Measurements from ENCODE around the gene IRAK2.
"Not testable (repeated sequence)": the region's sequence is repeated elsewhere in the genome, so short reads cannot be mapped to it uniquely, and the experiment has no call there.

The IRAK2 gene

DNA sequence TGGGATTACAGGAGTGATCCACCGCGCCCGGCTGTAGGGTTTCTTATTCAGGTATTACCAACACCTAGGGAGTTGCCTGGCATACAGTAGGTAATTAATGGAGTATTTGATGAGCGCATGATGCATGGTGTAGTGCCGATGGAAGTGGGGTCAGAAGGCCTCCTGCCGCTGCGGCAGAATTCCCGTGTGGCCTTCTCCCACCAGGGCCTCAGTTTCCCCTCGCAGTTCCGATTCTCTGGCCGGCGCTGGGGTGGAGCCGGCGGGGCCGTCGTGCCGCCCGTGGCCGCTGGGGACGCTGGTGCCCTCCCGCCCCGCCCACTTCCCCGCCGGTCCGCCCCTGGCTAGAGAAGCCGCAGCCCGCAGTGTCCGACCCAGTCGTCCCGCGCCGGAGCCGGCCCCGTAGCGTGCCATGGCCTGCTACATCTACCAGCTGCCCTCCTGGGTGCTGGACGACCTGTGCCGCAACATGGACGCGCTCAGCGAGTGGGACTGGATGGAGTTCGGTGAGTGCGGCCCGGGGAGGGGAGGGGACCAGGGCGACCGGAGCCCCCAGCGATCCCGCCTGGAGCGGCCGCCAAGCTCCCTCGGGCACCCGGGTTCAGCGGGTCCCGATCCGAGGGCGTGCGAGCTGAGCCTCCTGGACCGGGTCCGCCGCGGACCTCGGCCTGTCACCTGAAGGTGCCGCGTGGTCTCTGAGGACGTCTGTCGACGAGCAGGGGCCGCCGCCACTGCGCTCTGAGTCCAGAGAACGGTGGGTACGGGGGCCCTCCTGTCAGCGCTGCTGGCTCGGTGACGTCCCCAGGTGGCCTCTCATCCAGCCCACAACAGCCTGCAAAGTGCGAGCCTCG lies at the start of gene IRAK2:
Gene IRAK2 (plus strand): TSS at position 374 of the 848 bp plus-strand sequence. CDS start 36 bp downstream, at position 410.
- peak; percentile 32 for DNase-seq (ENCODE audit: low read depth)

- DNase-seq (ENCODE audit: low read depth), result peak; percentile 90
Observed at GRCh38 chr3:10115326-10116137, 49.2 kb upstream of the IRAK2 start, which contains the start of gene BRK1. TSS of gene BRK1 (plus strand) at chr3:10115675. CDS start at chr3:10115702, 27 bp downstream.

GRCh38 chr3:10116138-10116460 lies 48.6 kb upstream of the IRAK2 start:
- DNase-seq (ENCODE audit: low read depth), result no peak

GRCh38 chr3:10116928-10117327 lies 47.8 kb upstream of the IRAK2 start:
- no peak for DNase-seq (ENCODE audit: low read depth)

DNA sequence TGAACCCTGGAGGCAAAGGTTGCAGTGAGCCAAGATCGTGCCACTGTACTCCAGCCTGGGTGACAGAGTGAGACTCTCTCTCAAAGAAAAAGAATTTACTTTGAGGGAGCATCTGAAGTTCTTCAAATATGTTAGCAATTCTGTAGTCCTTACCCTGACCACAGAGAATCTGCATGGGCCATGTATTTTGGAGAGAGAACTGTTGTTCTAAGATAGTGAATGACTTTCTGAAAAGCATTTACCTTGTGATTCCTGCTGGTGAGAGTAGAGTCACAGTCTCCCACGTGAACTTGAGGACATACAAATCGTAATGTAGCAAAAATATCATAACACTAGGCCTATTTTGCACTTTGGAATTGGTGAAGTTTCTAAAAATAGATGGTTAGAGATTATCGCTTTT lies 45.3 kb upstream of the IRAK2 start:
- no peak for DNase-seq (ENCODE audit: low read depth)

GRCh38 chr3:10121064-10121463 lies 43.7 kb upstream of the IRAK2 start:
- DNase-seq (ENCODE audit: low read depth), result no peak

- no peak for DNase-seq (ENCODE audit: low read depth)
Observed at GRCh38 chr3:10122724-10123123, 42.0 kb upstream of the IRAK2 start.

DNA sequence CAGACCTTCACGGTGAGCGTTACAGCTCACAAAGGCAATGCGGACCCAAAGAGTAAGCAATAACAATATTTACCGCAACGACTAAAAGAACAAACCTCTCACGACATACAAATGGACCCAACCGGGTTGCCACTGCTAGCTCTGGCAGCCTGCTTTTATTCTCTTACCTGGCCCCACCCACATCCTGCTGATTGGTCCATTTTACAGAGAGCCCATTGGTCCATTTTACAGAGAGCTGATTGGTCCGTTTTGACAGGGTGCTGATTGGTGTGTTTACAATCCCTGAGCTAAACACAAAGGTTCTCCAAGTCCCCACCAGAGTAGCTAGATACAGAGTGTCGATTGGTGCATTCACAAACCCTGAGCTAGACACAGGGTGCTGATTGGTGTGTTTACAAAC lies 28.8 kb upstream of the IRAK2 start:
- not testable (repeated sequence) for DNase-seq (ENCODE audit: low read depth)

- DNase-seq (ENCODE audit: low read depth), result no peak
Observed at GRCh38 chr3:10136426-10137005, 28.2 kb upstream of the IRAK2 start.

- no peak for DNase-seq (ENCODE audit: low read depth)
Observed at GRCh38 chr3:10137178-10137577, 27.5 kb upstream of the IRAK2 start.

- no peak for DNase-seq (ENCODE audit: low read depth)
Observed at GRCh38 chr3:10140996-10141546, 23.6 kb upstream of the IRAK2 start.

GRCh38 chr3:10142707-10143560 lies 21.8 kb upstream of the IRAK2 start:
- no peak for DNase-seq (ENCODE audit: low read depth)

DNA sequence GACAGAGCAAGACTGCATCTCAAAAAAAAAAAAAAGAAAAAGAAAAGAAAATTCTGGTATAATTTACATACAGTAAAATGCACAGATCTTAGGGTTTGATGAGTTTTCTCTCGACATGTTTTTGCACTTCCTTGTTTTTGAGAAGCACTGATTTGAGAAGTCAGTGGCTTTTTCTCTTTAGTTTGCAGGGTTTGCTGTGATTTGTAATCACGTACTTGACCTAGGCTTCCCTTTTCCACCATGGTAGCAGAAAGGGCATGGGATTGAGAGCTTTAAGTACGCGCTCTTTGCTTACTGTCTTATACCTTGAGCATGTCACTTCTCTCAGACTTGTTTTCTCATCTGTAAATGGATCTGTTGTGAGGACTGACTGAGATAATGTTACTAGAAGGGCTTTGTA lies 19.0 kb upstream of the IRAK2 start:
- DNase-seq (ENCODE audit: low read depth), result no peak

DNA sequence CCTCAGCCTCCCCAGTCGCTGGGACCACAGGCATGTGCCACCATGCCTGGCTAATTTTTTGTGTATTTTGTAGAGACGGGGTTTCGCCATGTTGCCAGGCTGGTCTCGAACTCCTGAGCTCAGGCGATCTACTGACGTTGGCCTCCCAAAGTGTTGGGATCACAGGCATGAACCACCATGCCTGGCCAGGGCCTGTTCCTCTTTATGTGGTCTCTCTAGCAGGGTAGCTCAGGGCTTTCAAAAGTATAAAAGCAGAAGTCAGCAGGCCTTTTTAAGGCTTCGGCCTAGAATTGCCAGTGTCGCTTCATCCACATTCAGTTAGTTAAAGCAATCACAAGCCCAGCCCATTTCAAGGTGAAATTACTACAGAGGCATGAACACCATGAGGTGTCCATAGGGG lies 15.5 kb upstream of the IRAK2 start:
- no peak for DNase-seq (ENCODE audit: low read depth)

GRCh38 chr3:10150987-10151386 lies 13.7 kb upstream of the IRAK2 start:
- DNase-seq (ENCODE audit: low read depth), result no peak

GRCh38 chr3:10154335-10155122 lies 10.2 kb upstream of the IRAK2 start:
- no peak for DNase-seq (ENCODE audit: low read depth)

GRCh38 chr3:10155123-10155472 lies 9.6 kb upstream of the IRAK2 start:
- no peak for DNase-seq (ENCODE audit: low read depth)

GRCh38 chr3:10155658-10156057 lies 9.1 kb upstream of the IRAK2 start:
- no peak for DNase-seq (ENCODE audit: low read depth)

GRCh38 chr3:10157031-10157430 lies 7.7 kb upstream of the IRAK2 start:
- DNase-seq (ENCODE audit: low read depth), result no peak

GRCh38 chr3:10158555-10158954 lies 6.2 kb upstream of the IRAK2 start:
- not testable (repeated sequence) for DNase-seq (ENCODE audit: low read depth)

- no peak for DNase-seq (ENCODE audit: low read depth)
Observed at GRCh38 chr3:10160346-10160745, 4.4 kb upstream of the IRAK2 start.
